ENCODE data around the gene ARHGAP33. TPM values are rescaled to one million over a fixed set of nuclear protein-coding genes. Genes with fewer than 3 reads are reported as not detected.

The ARHGAP33 gene
- total RNA-seq, 4 donors from 2014 or later = 4.2 to 16.0 (median 13.0) TPM

DNA sequence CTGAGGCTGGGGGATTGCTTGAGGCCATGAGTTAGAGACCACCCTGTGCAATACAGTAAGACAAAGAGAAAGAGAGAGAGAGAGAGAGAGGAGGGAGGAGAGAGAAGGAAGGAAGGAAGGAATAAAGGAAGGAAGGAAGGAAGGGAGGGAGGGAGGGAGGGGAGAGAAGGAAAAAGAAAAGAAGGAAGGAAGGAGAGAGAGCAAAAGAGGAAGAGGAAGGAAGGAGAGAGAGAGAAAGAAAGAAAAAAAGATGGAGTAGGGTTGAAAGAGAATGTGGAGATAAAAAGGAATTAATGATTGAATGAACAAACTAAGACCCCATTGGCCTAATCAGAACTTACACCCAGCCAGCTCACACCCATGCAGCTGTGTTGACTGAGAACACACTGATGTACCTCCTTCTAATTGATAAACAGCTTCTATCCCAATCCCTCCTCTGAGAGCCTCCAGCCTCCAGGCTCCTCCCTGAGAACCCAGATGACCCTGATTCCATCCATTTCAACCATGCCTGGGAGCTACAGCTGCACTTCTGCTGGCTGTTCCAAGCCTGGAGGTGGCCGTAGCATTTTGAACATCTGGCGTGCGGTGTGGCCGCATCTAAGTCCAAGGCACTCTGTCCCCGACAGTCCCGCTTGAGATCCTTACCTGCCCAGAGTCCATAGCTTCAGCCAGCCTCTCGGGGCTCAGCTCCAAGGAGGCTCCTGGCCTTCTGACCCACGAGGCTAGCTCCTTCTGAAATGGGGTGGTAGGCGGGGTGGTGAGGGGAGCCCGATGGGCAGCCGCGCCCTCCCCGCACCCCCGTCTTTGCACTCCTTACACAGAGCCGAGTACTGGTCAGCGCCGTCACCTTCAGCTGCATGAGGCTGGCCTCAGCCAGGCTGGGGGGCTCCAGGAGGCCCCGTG, 36.2 kb downstream of the ARHGAP33 start:
- intact Hi-C loops (cut with DNase I) = no loop called here

DNA sequence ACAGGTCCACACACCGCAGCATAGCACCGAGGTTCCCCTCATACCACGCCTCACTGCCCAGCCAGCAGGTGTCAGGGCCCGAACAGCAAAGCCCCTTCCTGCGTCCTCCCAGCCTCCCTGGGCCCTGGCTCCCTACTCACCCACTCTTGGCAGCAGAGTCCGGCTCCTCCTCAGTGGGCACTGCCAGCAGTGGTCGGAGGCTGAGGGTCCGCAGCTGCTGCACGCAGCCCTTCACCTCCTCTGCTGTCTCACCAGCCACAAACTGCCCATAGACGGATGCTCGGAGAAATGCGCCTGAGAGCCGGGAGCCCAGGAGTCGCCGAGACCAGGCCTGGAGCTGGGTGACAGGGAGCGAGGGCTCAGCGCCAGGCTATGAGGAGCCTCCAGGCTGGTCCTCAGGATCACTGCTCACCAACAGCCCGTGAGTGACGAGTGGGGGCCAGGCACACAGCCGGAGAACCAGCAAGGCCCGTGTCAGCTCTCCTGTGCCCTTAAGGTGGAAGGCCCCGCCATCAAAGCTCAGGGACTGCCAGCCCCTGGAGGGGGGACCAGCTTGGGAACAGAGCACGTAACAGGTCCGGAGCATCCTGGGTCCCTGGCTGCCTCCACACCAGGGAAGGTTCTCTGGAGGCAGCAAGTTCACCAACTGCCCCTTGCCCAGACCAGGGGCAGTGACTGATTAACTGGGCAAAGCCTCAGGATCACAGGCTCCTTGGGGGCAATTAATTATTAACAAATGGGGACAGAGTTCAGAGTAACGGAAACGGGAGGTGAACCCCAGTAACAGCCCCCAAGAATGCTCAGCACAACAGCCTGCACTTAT, 37.1 kb downstream of the ARHGAP33 start, which contains the start of gene PRODH2:
PRODH2 (minus strand) TSS at position 626 of the 823 bp plus-strand sequence; CDS start at position 586, 40 bp downstream.
- WGBS, 2 donors = 70 to 76% methylated on average over 16 to 18 of the region's 26 CpGs
- intact Hi-C loops (cut with DNase I) = no loop called here
- no peak for DNase-seq
- TF ChIP-seq POLR2A (IDR thresholded peaks at IDR 0.05) = no peak
- TF ChIP-seq, protein P1, sequence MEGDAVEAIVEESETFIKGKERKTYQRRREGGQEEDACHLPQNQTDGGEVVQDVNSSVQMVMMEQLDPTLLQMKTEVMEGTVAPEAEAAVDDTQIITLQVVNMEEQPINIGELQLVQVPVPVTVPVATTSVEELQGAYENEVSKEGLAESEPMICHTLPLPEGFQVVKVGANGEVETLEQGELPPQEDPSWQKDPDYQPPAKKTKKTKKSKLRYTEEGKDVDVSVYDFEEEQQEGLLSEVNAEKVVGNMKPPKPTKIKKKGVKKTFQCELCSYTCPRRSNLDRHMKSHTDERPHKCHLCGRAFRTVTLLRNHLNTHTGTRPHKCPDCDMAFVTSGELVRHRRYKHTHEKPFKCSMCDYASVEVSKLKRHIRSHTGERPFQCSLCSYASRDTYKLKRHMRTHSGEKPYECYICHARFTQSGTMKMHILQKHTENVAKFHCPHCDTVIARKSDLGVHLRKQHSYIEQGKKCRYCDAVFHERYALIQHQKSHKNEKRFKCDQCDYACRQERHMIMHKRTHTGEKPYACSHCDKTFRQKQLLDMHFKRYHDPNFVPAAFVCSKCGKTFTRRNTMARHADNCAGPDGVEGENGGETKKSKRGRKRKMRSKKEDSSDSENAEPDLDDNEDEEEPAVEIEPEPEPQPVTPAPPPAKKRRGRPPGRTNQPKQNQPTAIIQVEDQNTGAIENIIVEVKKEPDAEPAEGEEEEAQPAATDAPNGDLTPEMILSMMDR (IDR thresholded peaks at IDR 0.05) = no peak
- Histone ChIP-seq H3K4me3 (replicated peaks in 1 of 3) (no peak within 1 kb of the TSS), H3K9me3 (no peaks in the 10 kb centered on the region), H3K27me3 (no peaks in the 10 kb centered on the region), H3K36me3 (no peaks in the 10 kb centered on the region), H3K4me1 (no peaks in the 10 kb centered on the region), H3K27ac (no peak within 1 kb of the TSS)

More for the DNA sequence above, 36.2 kb downstream of the ARHGAP33 start:
- DNase-seq = no peak
- H3K4me1 ChIP-seq = no peaks in the 10 kb centered on the region
- H3K27ac ChIP-seq = no peak overlapping the region
- no peak overlapping the region for H3K4me3 ChIP-seq (replicated peaks in 1 of 3)
- H3K9me3 ChIP-seq = no peaks in the 10 kb centered on the region
- 59 to 69% methylated on average over 12 to 13 of the region's 18 CpGs for WGBS, 2 donors
- no peaks in the 10 kb centered on the region for H3K27me3 ChIP-seq
- TF ChIP-seq, protein P1 (IDR thresholded peaks at IDR 0.05) = no peak
- no peaks in the 10 kb centered on the region for H3K36me3 ChIP-seq

DNA sequence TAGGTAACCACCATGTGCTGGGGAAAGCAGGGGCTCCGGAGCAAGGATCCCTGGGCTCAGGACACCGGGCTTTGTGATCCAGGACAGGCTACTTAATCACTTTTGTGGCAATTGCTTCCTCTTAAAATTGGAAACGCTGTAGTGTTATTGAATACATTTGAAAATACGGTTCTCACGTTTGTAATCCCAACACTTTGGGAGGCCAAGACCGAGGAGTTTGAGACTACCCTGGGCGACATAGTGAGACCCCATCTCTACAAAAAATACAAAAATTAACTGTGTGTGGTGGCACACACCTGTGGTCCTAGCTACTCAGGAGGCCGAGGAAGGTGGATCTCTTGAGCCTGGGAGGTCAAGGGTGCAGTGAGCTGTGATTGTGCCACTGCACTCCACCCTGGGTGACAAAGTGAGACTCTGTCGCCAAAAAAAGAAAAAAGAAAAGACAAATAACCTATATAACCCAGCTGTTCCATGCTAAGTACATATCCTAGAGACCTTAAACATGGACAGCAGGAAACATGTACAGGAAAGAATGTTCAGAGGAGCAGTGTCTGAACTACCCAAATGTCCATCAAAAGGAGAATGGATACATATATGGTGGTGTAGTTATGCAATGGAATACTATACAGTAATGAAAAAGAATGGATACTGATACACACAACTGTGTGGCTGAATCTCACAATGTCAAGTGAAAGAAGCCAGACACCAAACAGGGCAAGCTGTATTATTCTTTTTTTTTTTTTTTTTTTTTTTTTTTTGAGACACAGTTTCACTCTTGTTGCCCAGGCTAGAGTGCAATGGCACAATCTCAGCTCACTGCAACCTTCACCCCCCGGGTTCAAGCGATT, 37.9 kb downstream of the ARHGAP33 start:
- Histone ChIP-seq H3K4me3 (replicated peaks in 1 of 3) (no peak overlapping the region), H3K27ac (no peak overlapping the region), H3K27me3 (no peaks in the 10 kb centered on the region), H3K4me1 (no peaks in the 10 kb centered on the region), H3K9me3 (no peaks in the 10 kb centered on the region), H3K36me3 (no peaks in the 10 kb centered on the region)
- intact Hi-C loops (cut with DNase I) = no loop called here
- TF ChIP-seq, protein P1 (IDR thresholded peaks at IDR 0.05) = no peak
- no peak for TF ChIP-seq POLR2A (IDR thresholded peaks at IDR 0.05)
- WGBS, 2 donors = 83 to 88% methylated on average over 11 of the region's 11 CpGs
- no peak for DNase-seq

DNA sequence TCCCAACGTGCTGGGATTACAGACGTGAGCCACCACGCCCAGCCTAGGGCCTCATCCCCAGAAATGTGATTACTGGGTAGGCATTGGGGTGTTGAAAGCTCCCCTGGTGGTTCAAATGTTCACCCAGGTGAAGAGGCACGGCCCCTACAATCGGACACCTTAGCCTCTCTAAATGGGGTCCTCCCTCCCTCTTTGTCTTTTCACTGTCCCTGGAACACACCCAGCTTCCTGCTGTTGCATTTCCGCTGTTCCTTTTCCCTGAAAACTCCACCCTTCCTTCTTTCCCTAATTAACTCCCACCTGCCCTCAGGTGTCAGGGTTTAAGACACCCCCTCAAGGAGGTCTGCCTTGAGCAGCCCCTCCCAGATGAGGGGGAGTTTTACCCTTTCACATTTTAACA, 40.9 kb downstream of the ARHGAP33 start:
- WGBS, 2 donors = 49 to 50% methylated on average over 5 to 6 of the region's 6 CpGs
- Histone ChIP-seq H3K27me3 (no peaks in the 10 kb centered on the region), H3K4me1 (no peaks in the 10 kb centered on the region), H3K9me3 (no peaks in the 10 kb centered on the region), H3K4me3 (replicated peaks in 1 of 3) (no peak overlapping the region), H3K36me3 (no peaks in the 10 kb centered on the region), H3K27ac (no peak overlapping the region)
- DNase-seq = no peak
- TF ChIP-seq POLR2A (IDR thresholded peaks at IDR 0.05) = no peak
- TF ChIP-seq, protein P1 (IDR thresholded peaks at IDR 0.05) = no peak
- intact Hi-C loops (cut with DNase I) = no loop called here

All from thyroid gland (tissue), 4 donors.